Measurements from ENCODE around the gene CEP95.
"Not testable (repeated sequence)": the region's sequence is repeated elsewhere in the genome, so short reads cannot be mapped to it uniquely, and the experiment has no call there.

The CEP95 gene

DNA sequence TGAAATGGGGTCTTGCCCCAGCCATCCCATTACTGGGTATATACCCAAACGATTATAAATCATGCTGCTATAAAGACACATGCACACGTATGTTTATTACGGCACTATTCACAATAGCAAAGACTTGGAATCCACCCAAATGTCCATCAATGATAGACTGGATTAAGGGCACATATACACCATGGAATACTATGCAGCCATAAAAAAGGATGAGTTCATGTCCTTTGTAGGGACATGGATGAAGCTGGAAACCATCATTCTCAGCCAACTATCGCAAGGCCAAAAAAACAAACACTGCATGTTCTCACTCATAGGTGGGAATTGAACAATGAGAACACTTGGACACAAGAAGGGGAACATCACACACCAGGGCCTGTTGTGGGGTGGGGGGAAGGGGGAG is 70.2 kb downstream of the CEP95 start:
- not testable (repeated sequence) for DNase-seq

DNA sequence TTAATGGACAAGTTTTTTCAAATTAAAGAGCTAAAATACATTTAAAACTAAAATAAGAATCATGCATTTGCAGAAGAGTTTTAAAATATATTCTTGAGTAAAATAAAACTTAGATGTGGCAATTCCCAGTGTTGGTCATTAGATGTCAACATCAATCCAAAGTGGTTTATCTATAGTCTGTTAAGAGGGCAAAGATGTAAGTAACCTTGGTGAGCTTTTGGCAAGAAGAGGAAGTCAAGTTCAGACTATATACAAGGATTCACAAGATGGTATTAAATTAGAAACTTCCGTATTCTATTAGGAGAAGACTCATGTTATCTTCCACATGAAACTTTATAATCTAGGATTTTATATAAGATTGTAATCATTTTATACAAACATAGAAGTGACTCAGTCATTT is 73.1 kb downstream of the CEP95 start:
- no peak for DNase-seq

DNA sequence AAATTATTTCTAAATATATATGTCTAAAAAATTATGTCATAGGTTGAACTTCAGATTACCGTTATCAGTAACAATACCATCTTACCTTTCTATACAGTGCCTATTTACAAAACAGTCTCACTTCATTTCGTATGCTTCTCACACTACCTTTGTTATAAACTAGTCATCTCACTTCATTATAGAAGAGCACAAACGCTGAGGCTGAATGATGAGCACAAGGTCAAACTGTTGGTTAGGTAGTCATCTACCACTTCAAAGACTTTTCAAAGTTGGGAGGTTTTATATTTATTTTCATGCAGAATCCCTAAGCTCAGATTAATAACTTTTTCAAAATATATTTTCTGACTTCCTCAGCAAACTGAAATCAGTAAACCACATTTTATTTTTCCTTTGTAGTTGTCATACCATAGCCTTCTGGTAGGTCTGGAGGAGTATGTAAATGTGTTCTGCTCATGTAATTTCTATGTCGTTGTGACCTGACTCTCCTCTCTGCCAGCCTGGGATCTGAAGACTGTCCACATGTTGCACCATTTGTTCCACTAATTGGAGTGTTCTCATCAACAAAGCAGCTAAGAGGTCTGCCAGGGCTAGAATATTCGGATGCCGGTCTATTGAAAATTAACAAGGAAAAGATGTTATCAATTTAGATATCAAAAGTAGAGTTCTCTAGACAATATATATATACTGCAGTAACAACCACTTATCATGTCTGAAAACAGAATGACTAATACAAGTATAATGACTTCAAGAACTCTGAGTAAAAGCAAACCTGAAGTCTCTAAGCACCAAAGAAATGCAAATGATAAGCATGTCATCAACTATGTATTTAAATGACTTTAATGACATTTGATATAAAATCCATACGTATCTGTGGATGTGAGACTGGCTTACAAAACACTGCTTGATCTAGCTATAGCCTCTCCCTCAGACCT is 73.9 kb downstream of the CEP95 start:
- no peak for DNase-seq

DNA sequence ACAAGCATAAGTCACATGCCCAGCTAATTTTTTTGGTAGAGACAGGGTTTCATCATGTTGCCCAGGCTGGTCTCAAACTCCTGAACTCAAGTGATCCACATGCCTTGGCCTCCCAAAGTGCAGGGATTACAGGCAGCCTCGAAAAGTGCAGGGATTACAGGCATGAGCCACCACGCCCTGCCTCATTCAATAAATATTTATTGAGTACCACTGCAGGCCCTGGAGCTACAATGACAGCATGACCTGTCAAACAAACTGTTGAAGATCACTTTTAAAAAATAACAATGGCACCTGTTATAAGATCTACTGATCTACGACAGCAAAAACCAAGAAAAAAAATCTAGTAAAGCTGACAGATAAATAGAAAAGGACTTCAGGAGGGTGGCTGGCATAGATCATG is 76.3 kb downstream of the CEP95 start:
- no peak for DNase-seq

DNA sequence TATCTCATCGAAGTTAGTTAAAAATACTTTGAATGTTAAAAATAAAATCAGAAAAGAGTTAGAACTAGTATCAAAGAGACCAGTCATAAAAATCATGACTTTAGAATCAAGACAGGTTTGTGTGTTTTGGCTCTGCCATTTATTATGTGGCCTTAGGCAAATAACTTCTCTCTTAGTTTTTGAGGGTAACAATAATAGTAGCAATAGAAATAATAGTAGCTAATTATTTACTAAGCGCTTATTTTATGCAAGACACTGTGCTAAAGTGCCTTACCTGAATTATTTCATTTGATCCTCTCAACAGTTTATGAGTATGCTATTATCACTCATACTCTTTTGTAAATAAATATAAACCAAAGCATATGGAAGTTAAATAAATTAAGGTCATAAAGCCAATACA is 78.4 kb downstream of the CEP95 start:
- DNase-seq, result no peak

All from activated CD4-positive, alpha-beta T cell treated with anti-CD3 and anti-CD28 coated beads, Interleukin-2, amount 50 U/mL, for 1 hour (primary cell).